ENCODE data around the gene CEP112.
"Not testable (repeated sequence)": the region's sequence is repeated elsewhere in the genome, so short reads cannot be mapped to it uniquely, and the experiment has no call there.

CEP112 gene

DNA sequence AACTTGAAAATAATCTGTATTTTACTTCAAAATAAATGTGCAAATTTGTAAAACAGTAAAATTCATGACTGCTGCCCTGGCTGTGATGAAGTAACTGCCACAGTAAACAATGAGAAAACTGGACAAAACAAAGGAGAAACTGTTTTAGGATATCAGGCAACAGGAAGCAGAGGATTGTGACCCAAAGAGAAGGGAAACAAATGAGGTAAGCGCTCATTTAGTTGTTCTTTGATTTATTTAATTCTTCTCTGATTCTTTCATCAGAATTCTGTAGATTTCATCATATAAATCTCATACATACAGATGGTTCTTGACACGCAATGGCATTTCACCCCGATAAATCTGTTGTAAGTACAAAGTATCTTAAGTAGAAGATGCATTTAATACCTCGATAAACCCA, 432.4 kb downstream of the CEP112 start:
- no peak for DNase-seq

DNA sequence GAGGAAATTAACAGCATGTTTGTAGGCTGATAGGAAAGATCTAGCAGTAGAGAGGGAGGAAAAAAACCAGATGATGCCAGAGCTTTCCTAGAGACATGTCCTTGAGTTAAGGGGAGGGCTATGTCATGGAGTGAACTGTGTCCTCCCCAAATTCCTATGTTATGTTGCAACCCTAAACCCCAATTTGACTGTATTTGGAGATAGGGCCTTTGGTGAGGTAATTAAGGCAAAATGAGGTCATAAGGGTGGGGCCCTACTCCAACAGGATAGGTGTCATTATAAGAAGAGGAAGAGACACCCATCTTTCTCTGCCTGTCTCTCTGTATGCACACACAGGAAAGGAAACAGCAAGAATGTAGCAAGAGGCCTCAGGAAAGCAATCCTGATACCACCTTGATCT, 435.2 kb downstream of the CEP112 start:
- DNase-seq: no peak

GRCh38 chr17:65755799-65756198, 436.1 kb downstream of the CEP112 start:
- DNase-seq: no peak

GRCh38 chr17:65754630-65755029, 437.3 kb downstream of the CEP112 start:
- no peak for DNase-seq

DNA sequence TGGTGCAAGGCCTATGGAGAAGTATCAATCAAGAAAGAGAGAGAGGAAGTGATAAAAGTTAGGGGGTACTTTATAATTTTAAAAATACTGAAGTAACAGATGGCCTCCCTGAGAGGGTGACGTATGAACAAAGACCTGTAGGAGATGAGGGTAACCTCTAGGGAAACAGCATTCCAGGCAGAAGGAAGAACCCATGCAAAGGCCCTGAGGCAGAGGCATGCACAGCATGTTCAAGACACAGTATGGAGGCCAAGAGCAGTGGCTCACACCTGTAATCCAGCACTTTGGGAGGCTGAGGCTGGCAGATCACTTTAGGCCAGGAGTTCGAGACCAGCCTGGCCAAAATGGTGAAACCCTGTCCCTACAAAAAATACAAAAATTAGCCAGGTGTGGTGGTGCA, 437.9 kb downstream of the CEP112 start:
- DNase-seq: no peak

DNA sequence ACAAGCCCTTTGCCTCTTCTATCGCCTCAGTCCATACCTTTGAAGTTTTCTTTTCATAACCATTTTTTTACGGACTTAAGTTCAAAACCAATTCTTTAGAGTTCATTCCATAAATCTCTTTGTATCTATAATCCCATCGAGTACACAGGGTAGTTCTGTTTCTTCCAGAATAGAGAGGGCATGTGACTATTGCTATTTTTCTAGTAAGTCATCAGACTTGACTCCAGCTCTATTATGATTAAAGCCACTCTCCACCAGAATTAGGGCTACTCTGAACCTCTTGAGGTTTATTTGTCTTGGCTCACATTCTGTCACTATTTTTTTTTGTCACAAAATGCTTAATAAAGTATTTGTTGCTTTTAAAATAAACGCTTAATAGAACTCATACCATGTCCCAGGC, 438.6 kb downstream of the CEP112 start:
- no peak for DNase-seq

- DNase-seq: no peak
Observed at GRCh38 chr17:65751263-65751662, 440.7 kb downstream of the CEP112 start.

DNA sequence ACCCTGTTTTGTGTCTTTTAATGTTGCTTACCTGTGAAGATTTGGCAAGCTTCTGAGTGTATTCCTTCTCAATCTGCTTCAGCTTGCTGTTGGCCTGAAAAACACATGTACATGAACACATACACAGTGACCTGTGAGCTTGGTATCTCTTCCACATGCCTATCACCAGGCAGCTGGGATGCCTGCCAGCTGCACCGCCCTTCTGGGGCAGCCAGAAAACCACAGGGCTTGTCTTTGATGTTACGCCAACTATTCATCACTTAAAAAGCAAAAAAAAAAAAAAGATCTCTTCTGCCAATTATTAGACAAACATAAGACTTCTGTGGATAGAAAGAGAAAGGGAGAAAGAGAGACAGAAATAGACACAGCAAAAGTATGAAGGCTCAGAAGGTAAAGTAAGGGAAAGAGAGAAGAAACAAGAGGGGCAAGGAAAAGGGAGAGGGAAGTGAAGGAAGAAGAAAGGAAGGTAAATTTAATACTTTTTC, 441.3 kb downstream of the CEP112 start:
- DNase-seq: peak in 4 of 5 donors; percentile 16 to 49 (median 32)

- DNase-seq: no peak
Observed at GRCh38 chr17:65750166-65750565, 441.8 kb downstream of the CEP112 start.

DNA sequence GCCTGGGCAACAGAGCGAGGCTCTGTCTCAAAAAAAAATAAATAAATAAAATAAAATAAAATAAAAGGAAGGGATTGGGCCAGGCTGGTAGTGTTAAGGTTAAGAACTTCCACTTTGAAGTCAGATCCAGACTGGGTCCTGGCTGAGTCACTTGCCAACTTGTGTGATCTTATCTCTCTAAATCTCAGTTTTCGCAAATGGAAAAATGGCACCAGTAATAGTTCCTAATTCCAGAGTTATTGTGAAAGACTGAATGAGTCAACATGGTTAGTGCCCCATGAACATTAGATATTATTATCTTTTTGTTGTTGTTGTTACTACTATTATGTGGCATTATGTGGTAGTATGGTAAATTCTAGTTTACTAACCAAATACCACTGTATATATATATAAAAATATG, 442.5 kb downstream of the CEP112 start:
- DNase-seq: no peak

DNA sequence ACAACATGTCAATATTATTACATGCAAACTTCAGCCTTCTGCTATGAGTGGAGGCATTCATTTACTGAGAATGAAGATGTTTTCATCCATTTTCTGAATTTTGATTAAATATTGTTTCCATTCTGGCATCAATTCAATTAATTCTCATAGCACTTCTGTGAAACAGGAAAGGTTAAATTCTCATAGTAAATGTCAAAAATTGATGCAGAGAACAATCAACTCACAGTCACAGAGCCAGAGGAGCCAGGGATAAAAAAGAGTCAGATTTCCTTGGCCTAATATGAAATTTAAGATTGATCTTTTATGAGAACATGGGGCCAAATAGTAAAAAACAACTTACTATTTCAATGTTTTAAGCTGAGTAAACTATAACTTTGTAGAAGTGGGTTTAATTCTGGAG, 446.7 kb downstream of the CEP112 start:
- DNase-seq: no peak

- no peak for DNase-seq
Observed at GRCh38 chr17:65743308-65743655, 448.7 kb downstream of the CEP112 start.

GRCh38 chr17:65742403-65743307, 449.3 kb downstream of the CEP112 start:
- DNase-seq: no peak

GRCh38 chr17:65741710-65742109, 450.2 kb downstream of the CEP112 start:
- DNase-seq: no peak

DNA sequence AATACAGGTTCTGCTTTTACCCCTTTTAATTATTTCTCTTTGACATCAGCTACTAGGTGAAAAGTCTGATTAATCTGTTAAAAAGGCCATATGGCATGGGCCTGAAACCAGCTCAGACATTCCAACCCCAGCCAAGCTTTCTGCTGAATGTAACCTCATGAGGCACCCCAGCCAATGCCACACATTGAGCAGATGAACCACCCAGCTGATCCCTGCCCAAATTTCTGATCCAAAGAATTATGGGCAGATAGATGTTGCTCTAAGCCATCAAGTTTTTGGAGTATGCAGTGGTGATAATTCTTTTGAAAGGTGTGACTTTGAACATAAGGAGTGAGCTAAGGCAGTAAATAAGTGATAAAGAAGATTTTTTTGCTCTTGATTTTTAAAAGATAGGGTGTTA, 452.9 kb downstream of the CEP112 start:
- DNase-seq: no peak

DNA sequence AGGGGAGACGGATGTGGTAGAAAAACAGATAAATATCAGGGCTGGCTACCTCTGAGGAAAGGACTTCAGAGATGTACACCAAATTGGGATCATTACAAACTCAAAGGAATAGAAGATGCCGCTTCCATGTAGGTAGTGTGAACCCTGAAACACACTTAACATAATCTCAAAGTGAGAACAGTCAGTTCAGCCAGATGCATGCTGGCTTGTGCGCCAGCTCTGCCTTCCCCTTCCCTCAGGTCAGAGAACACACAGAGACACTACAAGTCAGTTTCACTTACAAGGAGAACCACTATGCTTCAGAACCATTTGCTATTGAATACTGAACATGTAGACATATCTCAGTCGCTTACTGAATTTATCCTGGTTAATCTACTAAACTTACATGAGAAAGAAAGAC, 454.5 kb downstream of the CEP112 start:
- DNase-seq: no peak

DNA sequence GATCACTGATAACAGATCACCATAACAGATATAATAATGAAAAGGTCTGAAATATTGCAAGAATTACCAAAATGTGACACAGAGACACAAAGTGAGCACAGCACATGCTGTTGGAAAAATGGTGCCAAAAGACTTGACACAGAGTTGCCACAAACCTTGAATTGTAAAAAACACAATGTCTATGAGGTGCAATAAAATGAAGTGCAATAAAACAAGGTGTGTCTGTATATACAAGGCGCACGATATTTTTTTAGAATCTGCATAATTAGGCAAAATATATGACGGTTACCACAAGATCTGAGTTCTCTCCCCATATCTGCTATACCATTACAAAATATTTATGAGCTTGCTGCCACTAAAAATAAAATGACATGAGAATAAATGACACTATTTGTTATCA, 458.6 kb downstream of the CEP112 start:
- DNase-seq: no peak

DNA sequence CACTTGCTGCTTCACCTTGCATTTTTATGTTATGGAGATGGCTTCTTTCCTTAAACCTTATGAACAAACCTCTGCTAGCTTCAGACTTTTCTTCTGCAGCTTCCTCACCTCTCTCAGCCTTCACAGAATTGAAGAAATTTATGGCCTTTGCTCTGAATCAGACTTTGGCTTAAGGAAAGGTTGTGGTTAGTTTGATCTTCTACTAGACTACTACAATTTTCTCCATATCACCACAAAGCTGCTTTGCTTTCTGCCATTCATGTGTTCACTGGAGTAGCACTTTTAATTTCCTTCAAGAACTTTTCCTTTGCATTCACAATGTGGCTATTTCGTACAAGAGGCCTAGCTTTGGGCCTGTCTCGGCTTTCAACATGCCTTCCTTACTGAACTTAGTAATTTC, 459.3 kb downstream of the CEP112 start:
- DNase-seq: not testable (repeated sequence)

DNA sequence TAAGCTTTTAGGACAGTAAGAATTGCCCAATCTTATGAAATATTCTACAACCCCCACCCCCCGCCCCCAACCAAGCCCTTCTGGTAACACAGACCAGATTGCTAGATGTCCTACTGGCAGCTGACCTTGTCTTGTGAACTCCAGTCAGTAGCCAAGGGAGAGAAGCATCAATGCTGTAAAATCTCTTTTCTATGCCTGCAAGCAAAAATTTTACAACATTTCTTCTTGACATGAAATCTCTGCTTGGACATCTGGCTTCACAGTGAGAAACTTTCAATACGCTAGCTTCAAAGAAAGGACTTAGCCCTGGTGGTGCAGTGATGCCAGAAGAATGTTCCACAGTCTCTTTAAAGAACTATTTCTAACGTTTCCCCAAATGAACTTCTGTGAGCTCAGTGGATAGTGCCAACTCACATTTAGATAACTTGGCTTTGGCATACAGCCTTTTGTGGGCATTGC, 461.2 kb downstream of the CEP112 start:
- DNase-seq: no peak

DNA sequence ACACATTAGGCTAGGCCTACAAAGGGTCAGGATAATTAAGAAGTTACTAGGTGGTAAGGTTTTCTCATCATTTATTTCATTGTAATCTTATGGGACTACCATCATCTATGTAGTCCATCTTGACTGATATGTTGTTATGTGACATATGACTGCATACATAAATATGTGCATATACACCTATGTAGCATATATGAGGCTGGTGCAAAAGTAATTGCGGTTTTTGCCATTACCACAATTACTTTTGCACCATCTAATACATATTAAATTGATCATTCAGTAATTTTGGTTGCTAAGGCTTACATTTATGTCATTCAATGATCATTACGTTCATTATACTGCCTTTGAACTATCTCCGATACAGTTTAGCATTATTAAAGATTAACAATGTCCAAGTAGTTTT, 462.7 kb downstream of the CEP112 start:
- DNase-seq: no peak

DNA sequence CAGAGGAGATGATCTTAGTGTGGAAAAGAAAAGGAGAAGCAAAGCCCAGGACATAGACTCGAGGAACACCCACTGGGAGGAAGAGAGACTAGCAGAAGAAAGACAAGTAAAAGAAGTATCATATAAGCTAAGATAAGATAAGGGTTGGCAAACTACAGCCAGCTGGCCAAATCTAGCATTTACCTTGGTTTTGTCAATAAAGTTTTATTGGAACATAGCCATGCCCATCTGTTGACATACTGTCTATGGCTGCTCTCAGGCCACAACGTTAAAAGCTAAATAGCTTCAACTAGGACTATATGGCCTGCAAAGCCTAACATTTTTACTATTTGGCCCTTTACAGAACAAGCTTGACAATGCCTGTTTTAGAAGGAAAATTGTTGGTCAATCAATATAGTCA, 464.1 kb downstream of the CEP112 start:
- no peak for DNase-seq

DNA sequence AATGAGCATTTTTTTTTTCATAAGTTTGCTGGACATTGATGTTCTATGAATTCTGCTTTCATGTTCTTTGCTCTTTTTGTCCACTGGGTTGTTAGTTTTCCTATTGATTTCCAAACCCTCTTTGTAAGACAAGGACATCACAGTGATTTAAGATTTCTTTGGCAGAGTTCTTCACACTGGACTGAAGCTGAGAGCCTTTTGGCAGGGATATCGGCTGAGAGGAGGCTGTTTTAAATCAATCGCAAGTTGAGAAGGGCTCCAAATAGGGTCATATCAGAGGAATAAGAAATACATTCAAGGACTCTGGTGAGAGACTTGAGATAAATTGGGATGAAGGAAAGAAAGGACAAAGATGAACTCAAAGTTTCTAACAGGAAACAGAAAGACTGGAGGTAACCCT, 464.7 kb downstream of the CEP112 start:
- DNase-seq: no peak

- no peak for DNase-seq
Observed at GRCh38 chr17:65723431-65724151, 468.3 kb downstream of the CEP112 start.

- no peak for DNase-seq
Observed at GRCh38 chr17:65718601-65719000, 473.3 kb downstream of the CEP112 start.
